GM19463 (cell line): Measurements from ENCODE around the gene NHLRC2.

Experiments used
- ATAC-seq: cut with Tn5 transposase; IDR thresholded peaks from one replicate; pipeline ENCODE4 v1.9.1; 2021; ENCODE audit warnings: mild to moderate bottlenecking, moderate library complexity; ENCODE audit not compliant: unreplicated experiment

Gene NHLRC2

GRCh38 chr10:113858541-113858940, 4.1 kb downstream of the NHLRC2 start:
- no peak for ATAC-seq

GRCh38 chr10:113859261-113859660, 4.8 kb downstream of the NHLRC2 start:
- ATAC-seq, result peak; percentile 33

GRCh38 chr10:113865901-113866300, 11.4 kb downstream of the NHLRC2 start:
- no peak for ATAC-seq

- no peak for ATAC-seq
Measured at GRCh38 chr10:113866551-113867394, 12.3 kb downstream of the NHLRC2 start.

- no peak for ATAC-seq
Measured at GRCh38 chr10:113867904-113868303, 13.4 kb downstream of the NHLRC2 start.

- ATAC-seq, result no peak
Measured at GRCh38 chr10:113869789-113870188, 15.3 kb downstream of the NHLRC2 start.

- ATAC-seq, result no peak
Measured at GRCh38 chr10:113872139-113873030, 17.9 kb downstream of the NHLRC2 start.

- no peak for ATAC-seq
Measured at GRCh38 chr10:113875212-113875611, 20.8 kb downstream of the NHLRC2 start.

GRCh38 chr10:113876461-113876860, 22.0 kb downstream of the NHLRC2 start:
- ATAC-seq, result no peak

DNA sequence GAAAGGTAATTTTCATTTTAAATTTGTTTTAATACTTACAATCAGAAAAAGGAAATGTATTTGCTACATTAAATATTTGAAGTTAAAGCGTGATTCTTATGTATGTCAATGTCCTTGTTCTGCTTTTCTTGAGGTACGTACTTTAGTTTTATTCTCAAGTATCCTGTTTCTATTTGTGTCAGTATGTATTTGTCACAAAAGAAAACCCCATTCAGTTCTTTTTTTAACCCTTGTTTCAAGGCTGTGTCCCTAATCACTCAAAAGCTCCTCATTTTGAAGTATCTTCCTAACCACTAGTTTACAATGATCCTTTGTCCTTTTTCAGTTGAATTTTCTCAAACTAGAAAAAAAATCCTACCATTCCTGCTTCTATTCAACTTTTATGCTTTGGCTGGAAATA, 25.2 kb downstream of the NHLRC2 start:
- ATAC-seq, result peak; percentile 78

DNA sequence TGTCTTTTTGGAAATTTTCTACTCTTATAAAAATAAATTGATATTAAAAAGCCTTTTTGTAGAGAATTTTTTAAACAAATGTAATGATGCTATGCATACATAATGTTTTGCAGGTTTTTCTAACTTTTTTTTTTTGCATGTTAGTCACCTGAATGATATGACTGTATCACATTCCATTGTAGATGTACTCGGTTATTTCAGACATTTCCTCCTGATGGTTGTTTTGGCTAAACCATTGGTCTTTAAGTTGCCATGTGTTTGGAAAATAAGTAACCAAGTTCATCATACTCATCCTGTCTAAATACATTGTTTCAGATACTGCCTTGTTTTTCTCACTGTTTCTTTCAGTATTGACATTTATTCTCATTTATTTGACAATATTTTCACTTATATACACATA, 25.8 kb downstream of the NHLRC2 start:
- no peak for ATAC-seq

- ATAC-seq, result no peak
Measured at GRCh38 chr10:113882240-113882639, 27.8 kb downstream of the NHLRC2 start.

DNA sequence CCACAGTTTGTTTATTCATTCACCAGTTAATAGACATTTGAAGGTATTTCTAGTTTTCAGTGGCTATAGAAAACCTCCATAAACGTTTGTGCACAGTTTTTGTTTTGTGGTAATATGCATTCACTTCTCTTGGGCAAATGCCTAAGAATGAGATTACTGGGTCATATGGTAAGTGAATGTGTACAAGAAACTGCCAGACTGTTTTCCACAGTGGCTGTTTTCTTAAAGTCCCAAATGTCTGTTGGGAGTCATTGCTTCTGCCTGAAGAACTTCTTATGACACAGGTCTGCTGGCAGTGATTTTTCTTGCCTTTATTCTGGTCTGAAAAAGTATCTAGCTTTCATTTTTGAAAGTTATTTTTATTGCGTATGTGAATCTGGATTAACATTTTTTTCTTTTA, 35.5 kb downstream of the NHLRC2 start:
- no peak for ATAC-seq

DNA sequence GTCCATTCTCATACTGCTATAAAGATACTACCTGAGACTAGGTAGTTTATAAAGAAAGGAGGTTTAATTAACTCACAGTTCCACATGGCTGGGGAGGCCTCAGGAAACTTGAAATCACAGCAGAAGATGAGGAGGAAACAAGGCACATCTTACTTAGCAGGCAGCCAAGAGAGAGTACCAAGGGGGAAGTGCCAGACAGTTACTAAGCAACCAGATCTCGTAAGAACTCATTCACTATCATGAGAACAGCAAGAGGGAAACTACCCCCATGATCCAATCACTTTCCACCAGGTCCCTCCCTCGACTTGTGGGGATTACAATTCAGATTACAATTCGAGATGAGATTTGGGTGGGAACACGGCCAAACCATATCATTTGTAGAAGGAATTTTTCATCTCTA, 36.3 kb downstream of the NHLRC2 start:
- ATAC-seq, result no peak

DNA sequence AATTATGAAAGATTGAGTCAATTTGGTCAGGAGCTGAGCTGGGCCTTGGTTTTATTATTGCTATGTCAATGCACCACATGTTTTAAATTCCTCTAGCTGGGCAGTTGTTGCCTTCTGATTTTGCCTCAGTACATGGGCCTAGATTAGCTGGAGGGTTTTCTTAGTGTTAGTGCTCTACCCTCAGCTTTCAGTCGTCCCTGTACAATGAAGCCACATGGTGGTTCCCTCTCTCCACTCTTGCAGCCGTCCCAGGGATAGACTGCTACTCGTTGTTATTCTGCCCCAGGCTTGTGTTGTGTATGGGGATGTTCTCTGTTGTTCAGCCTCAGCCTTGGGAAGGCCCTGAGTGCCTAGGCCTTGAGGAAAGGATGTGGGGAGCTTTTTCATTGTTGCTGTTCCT, 37.0 kb downstream of the NHLRC2 start:
- no peak for ATAC-seq

DNA sequence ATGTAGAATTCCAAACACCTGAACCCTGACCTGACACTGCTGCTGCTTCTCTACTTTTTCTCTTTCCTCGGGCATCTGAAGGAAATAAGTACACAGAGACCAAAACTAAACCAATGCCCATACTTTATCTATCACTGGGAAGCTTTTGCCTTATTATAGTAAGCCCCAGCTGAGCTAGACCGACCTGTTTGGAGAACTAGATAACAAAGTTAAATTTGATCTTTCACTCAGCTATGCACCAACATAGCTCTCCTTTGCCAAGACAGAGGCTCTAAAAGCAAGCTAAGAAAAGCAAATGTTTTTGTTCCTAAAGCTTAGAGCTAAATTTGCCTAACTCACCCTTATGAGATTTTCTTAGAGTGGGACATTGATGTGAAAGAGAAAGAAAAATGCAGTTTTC, 39.1 kb downstream of the NHLRC2 start:
- no peak for ATAC-seq

GRCh38 chr10:113894581-113894980, 40.1 kb downstream of the NHLRC2 start:
- ATAC-seq, result no peak

DNA sequence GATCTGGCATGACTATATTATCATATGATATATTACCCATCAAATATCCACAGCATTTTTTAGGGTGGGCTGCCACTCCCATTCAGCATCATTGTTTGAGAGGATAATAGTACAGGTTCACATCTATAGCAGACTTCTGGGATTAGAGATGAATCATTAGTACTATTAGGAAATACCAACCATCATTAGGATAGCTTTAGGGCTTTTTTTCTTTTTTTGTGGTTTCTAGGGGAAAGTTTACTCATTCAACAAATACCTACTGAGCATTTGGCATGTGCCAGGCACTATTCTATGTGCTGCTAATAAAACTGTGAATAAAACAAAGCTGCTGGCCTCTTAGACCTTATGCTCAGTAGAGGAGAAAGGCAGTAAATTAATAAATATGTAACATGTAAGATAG, 40.6 kb downstream of the NHLRC2 start:
- ATAC-seq, result no peak

GRCh38 chr10:113897693-113898618, 43.5 kb downstream of the NHLRC2 start:
- no peak for ATAC-seq

- ATAC-seq, result no peak
Measured at GRCh38 chr10:113899952-113900598, 45.6 kb downstream of the NHLRC2 start.
